HUES48 (cell line): ENCODE data around the gene TMEM132E.

ENCODE experiments used
- H3K27ac ChIP-seq: one replicate; pipeline ENCODE4 v1.7.0; 2013; ENCODE audit warnings: low read depth, low read length, inconsistent platforms
- H3K27me3 ChIP-seq: 2 replicates; pipeline ENCODE4 v1.6.1; 2013; ENCODE audit warnings: mild to moderate bottlenecking, low read length; ENCODE audit not compliant: control insufficient read depth, insufficient read depth
- H3K36me3 ChIP-seq: 2 replicates; pipeline ENCODE4 v1.6.1; 2013; ENCODE audit warnings: low read length; ENCODE audit not compliant: control insufficient read depth, insufficient read depth
- H3K4me1 ChIP-seq: 2 replicates; pipeline ENCODE4 v1.6.1; 2013; ENCODE audit warnings: mild to moderate bottlenecking, low read length; ENCODE audit not compliant: control insufficient read depth, insufficient read depth
- H3K4me3 ChIP-seq: 2 replicates; pipeline ENCODE4 v1.5.1; 2013; ENCODE audit warnings: mild to moderate bottlenecking, low read depth, low read length
- H3K9ac ChIP-seq: 2 replicates; pipeline ENCODE4 v1.6.1; 2013; ENCODE audit warnings: mild to moderate bottlenecking, low read depth, low read length, moderate library complexity
- H3K9me3 ChIP-seq: 2 replicates; pipeline ENCODE4 v1.6.1; 2013; ENCODE audit warnings: low read length; ENCODE audit not compliant: control insufficient read depth, insufficient read depth

TMEM132E gene

DNA sequence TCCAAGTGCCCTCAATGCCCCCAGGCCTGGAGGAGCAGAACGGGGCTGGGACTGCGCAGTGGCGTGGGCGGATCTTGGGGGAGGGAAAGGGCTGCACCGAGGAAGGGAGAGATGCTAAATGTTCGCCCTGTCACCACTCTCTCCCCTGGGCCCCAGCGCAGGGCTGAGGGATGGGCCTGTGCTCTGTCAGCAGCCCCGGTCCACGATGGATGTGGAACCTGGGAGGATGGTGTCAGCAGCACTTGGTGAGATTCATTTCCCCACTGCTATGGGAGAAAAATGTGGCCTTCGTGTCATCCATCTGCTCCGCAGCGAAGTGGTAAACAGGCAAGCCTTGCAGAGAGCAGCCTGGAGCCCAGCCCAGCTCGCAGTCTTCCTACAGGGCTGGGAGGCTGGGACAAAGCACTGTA is 72.0 kb downstream of the TMEM132E start:
- no peak overlapping the region for H3K4me3 ChIP-seq
- H3K9ac ChIP-seq = no peak overlapping the region
- no peak overlapping the region for H3K27ac ChIP-seq
- H3K27me3 ChIP-seq = no peaks in the 10 kb centered on the region; the same call in 1 of the 2 replicates
- no peaks in the 10 kb centered on the region for H3K36me3 ChIP-seq
- H3K9me3 ChIP-seq = no peaks in the 10 kb centered on the region
- no peaks in the 10 kb centered on the region for H3K4me1 ChIP-seq

DNA sequence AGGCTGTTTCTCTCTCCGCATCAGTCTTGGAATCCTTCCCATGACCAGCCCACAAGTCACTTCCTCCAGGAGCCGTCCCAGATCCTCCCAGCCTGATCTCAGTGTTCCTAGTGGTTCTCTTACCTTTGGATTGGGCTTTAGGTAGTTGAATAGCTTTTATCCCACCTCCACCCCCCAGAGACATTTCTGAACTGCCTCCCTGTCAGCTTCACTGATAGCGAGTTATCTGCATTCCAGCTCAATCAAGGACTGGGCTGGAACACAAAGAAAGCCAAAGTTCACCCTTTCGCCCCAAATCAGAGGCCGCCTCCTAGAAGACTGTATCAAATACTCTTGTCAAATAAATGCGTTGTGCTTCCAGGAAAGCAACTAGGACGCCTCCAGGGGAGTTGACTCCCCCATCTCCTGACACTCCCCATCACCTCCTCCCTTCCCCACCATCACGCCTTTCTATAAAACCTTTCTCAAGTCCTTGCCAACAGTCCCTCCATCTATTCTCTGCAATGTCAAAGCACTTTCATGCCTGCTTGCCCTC is 72.7 kb downstream of the TMEM132E start:
- H3K4me3 ChIP-seq = no peak overlapping the region
- H3K27ac ChIP-seq = no peak overlapping the region
- H3K36me3 ChIP-seq = no peaks in the 10 kb centered on the region
- no peaks in the 10 kb centered on the region for H3K4me1 ChIP-seq
- H3K9ac ChIP-seq = no peak overlapping the region
- no peaks in the 10 kb centered on the region; the same call in 1 of the 2 replicates for H3K27me3 ChIP-seq
- no peaks in the 10 kb centered on the region for H3K9me3 ChIP-seq

DNA sequence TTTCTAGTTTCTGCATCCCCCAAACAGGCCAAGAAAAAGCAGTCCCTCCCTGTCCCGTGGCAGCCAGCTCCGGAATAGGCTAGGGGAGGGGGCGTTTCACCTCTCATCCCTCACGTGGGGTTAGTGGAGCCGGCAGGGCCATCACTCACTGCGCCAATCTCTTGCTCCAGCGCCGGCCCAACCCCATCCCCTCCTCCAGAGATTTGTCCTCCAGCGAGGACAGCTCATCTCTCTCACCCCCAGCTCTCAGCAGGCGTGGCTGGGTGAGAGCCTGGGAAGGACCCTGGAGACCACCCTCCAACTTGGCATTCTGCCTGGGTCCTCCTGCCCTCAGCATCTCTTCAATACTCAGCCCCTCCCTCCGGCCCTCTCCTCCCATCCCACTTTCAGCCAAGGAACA is 74.1 kb downstream of the TMEM132E start:
- no peak overlapping the region for H3K4me3 ChIP-seq
- no peaks in the 10 kb centered on the region for H3K9me3 ChIP-seq
- H3K4me1 ChIP-seq = no peaks in the 10 kb centered on the region
- no peaks in the 10 kb centered on the region; the same call in 1 of the 2 replicates for H3K27me3 ChIP-seq
- H3K27ac ChIP-seq = no peak overlapping the region
- H3K36me3 ChIP-seq = no peaks in the 10 kb centered on the region
- no peak overlapping the region for H3K9ac ChIP-seq

DNA sequence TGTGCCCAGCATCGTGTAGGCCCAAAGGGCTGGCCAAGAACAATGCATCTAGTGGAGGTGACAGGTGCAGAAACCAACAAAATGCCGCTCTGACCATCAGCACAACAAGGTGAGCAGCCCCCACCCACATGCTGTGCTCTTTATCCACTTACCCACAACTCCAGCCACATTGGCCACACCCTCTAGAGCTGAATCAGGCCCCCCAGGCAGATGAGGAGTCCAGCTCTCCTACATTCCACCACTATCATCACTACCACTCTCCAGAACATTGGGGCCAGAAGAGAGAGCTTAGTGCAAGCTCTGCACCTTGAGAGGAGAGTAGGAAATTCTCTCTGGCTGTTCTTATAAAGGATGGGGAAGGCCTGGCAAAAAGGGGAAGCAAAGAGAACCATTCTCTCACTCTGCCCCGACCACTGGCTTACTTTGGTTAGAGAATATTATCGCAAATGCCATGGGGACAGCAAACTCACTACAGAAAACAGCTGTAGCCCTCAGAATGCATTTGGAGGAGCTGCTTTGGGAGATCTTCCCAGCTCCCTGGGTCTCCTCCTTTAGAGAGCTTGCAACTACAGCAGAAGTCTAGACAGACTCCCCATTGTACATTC is 75.0 kb downstream of the TMEM132E start:
- no peak overlapping the region for H3K4me3 ChIP-seq
- H3K4me1 ChIP-seq = no peaks in the 10 kb centered on the region
- H3K27ac ChIP-seq = no peak overlapping the region
- no peak overlapping the region for H3K9ac ChIP-seq
- no peaks in the 10 kb centered on the region; the same call in 1 of the 2 replicates for H3K27me3 ChIP-seq
- H3K36me3 ChIP-seq = no peaks in the 10 kb centered on the region
- no peaks in the 10 kb centered on the region for H3K9me3 ChIP-seq

DNA sequence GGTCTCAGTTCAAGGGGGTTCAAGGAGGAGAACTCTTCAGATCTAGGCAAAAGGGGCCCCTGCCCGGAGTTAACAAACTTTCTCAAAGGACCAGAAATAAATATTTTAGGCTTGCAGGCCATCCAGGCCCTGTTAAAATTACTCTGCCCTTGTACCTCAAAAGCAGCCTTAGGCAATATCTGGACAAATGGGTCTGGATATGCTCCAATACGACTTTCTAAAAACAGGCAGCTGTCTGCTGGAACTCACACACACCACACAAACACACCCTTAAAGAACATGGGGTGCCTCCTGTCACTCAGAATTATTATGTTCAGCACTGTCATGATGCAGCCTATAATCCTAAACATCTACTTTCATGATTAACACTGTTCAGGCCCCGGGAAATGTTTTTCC is 75.5 kb downstream of the TMEM132E start:
- Histone ChIP-seq H3K9me3 (no peaks in the 10 kb centered on the region), H3K9ac (no peak overlapping the region), H3K4me1 (no peaks in the 10 kb centered on the region), H3K36me3 (no peaks in the 10 kb centered on the region), H3K27ac (no peak overlapping the region), H3K27me3 (no peaks in the 10 kb centered on the region; the same call in 1 of the 2 replicates), H3K4me3 (no peak overlapping the region)

DNA sequence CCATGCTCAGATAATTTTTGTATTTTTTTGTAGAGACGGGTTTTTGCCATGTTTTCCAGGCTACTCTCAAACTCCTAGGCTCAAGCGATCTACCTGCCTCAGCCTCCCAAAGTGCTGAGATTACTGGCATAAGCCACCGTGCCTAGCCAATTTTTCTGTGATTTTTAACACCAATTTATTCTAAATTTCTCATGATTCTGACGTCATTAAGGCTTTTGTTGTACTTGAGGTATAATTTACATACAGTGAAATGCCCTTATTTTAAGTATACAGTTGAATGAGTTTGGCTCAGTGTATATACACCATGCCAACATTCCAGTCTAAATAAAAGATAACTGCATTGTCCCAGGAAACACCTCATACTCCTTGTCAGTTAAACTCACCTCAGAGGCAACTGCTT is 77.4 kb downstream of the TMEM132E start:
- no peaks in the 10 kb centered on the region for H3K36me3 ChIP-seq
- H3K9me3 ChIP-seq = no peaks in the 10 kb centered on the region
- H3K9ac ChIP-seq = no peak overlapping the region
- no peaks in the 10 kb centered on the region; the same call in 1 of the 2 replicates for H3K27me3 ChIP-seq
- no peak overlapping the region for H3K4me3 ChIP-seq
- no peak overlapping the region for H3K27ac ChIP-seq
- no peaks in the 10 kb centered on the region for H3K4me1 ChIP-seq

DNA sequence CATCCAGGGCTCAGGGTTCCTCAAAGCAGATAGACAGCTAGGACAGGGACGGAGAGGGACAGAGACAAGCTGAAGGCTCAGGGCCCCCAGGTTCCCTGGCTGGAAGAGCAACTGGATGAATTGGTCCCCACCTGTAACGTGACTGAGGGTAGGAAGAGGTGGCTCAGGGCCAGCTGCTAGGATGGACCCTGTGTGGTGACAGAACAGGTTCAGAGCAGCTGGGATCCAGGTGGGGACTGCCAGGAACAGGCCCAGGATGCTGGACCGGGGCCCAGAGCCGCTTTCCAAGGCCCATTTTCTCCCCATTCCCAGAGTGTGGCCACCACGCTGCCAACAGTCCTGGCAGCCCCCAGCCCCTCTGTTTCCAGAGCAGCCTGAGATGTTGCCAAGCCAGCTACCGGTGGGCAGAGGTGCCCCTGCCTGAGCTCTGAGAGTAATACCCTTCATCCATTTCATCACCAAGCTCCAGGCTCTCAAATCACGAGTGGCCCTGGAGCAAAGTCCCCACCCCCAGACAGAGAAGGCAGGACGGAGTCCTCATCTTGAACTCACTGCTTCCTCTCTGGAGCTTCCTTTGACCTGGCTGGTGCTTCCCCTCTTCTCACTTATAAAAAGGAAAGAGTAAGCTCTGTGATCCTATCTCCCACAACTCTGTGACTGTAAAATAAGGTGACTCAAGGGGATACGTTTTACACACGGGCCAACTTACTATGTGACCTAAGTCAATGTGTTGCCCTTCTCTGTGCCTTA is 79.6 kb downstream of the TMEM132E start:
- no peaks in the 10 kb centered on the region for H3K9me3 ChIP-seq
- peaks cover under 1% of the 10 kb centered on the region; the same call in 1 of the 2 replicates for H3K27me3 ChIP-seq
- H3K36me3 ChIP-seq = no peaks in the 10 kb centered on the region
- H3K9ac ChIP-seq = no peak overlapping the region
- H3K27ac ChIP-seq = no peak overlapping the region
- H3K4me3 ChIP-seq = no peak overlapping the region
- H3K4me1 ChIP-seq = no peaks in the 10 kb centered on the region

DNA sequence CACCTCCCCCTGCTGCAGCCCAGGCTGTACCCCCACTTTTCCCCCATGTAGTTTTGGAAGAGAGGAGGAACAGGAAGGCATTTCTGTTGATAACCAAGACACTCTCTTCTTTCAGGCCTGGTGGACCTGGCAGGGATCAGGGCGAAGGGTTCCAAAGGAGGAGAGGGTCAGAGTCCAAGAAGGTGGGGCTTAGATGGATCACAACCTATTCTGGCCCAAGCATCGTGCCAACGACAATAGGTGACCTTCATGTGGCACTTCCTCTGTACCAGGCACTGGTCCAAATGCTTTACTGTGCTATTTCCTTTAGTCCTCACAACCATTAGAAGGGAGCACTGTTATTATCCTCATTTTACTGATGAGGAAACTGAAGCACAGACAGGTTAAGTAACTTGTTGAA is 84.3 kb downstream of the TMEM132E start:
- no peak overlapping the region for H3K27ac ChIP-seq
- peaks cover 17% of the 10 kb centered on the region for H3K4me1 ChIP-seq

DNA sequence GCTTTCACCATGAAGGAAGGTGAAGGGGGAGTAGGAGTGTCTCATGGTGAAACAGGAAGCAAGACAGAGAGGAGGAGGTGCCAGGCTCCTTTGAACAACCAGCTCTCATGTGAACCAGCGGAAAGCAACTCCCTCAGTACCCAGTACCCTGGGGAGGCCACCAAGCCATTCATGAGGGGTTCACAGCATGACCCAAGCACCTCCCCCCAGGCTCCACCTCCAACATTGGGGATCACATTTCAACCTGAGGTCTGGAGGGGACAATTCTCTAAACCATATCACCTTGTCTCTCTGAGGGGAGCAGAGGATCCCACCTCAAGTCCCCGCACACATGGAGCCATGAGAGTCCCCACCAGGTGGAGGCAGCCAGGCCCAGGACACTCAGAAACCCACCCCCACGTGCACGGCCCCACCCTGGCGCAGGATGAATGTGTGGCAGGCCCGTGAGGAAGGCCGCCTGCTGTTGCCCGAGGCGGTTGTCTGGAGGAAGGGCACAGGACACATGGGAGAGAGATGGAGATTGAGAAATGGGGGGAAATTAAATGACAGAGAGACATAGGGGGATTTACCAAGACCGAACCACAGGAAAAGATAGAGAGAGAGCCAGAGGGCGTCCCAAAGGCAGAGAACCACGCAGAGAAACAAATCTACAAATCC is 85.9 kb downstream of the TMEM132E start:
- Histone ChIP-seq H3K27ac (no peak overlapping the region), H3K9ac (no peak overlapping the region), H3K4me1 (peaks cover 17% of the 10 kb centered on the region), H3K36me3 (no peaks in the 10 kb centered on the region), H3K27me3 (peaks cover 4% of the 10 kb centered on the region; the same call in 1 of the 2 replicates), H3K9me3 (no peaks in the 10 kb centered on the region), H3K4me3 (peak overlapping the region; percentile 25)

More for the DNA sequence above, 84.3 kb downstream of the TMEM132E start:
- Histone ChIP-seq H3K36me3 (no peaks in the 10 kb centered on the region), H3K9me3 (no peaks in the 10 kb centered on the region), H3K9ac (no peak overlapping the region), H3K4me3 (no peak overlapping the region), H3K27me3 (peaks cover 4% of the 10 kb centered on the region; the same call in 1 of the 2 replicates)

DNA sequence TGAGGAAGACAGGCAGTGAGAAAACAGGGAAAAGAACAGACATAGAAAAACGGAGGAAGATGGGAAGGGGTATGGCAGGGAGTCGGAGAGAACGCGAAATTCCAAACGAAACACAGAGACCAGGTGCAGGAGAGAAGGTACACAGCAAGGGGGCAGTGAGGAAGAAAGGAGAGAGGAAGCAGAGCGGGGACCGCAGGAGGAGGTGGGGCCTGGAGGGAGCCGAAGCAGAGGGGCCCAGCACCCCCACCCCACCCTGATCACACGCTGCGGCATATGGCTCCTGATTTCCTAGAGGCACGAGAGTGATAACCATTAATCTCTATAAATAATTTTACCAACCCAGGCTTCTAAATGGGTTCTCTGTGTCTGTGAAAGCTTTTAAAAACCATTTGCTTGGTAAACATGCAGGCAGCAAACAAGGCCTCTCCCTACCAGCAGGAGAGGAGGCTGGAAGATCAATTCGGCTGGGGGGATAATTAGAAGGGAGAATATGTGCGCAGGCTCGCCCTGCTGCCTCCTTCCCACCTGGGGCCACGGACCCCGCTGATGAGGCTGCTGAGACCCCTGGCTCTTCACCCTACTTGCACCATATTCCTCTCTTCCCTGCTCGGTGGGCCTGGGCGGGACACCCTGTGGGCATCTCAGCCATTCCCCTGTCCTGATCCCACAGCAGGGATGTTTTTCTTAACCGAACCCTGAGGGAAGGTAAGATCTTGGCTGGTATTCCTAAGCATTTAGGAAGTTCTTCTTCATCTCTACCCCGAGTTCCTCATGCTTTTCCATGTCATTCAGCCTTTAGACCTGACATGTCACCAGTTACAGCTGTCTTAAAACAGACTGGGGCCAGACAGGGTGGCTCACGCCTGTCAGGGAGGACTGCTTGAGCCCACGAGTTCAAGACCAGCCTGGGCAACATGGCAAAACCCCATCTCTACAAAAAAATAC is 86.7 kb downstream of the TMEM132E start:
- Histone ChIP-seq H3K27me3 (peaks cover 4% of the 10 kb centered on the region; the same call in 1 of the 2 replicates), H3K9ac (no peak overlapping the region), H3K4me3 (peak overlapping the region; percentile 25)

More for the DNA sequence above, 86.7 kb downstream of the TMEM132E start:
- Histone ChIP-seq H3K4me1 (peaks cover 17% of the 10 kb centered on the region), H3K9me3 (no peaks in the 10 kb centered on the region), H3K27ac (peak overlapping the region; percentile 23), H3K36me3 (no peaks in the 10 kb centered on the region)
